Suprapubic skin (tissue), 4 donors: ENCODE results near the gene HSPA12B.

Experiments
- EP300 ChIP-seq: sonication (generic); formaldehyde crosslinking; IDR thresholded peaks from one replicate; pipeline ENCODE4 v1.6.1; 2017; ENCODE audit warnings: antibody characterized with exemption
- POLR2A ChIP-seq, 2 donors: fragments of 450-650 bp; IDR thresholded peaks; one replicate each; pipeline ENCODE4 v1.6.1; 2017; ENCODE audit warnings: antibody characterized with exemption in 2 of 2, mild to moderate bottlenecking in 2 of 2, moderate library complexity in 2 of 2
- POLR2AphosphoS5 ChIP-seq, 3 donors: sonication (generic); formaldehyde crosslinking; IDR thresholded peaks; one replicate each; pipeline ENCODE4 v1.6.1; 2017; ENCODE audit warnings: antibody characterized with exemption in 3 of 3
- TF ChIP-seq, protein P1 (sequence below), 2 donors: fragments of 200-600 bp in 1 of 2; fragments of 450-650 bp in 1 of 2; sonication (generic) in 1 of 2; IDR thresholded peaks; one replicate each; pipeline ENCODE4 v1.5.1; 2016 to 2019; ENCODE audit warnings: antibody characterized with exemption in 2 of 2, mild to moderate bottlenecking in 1 of 2, moderate library complexity in 1 of 2

DNA sequence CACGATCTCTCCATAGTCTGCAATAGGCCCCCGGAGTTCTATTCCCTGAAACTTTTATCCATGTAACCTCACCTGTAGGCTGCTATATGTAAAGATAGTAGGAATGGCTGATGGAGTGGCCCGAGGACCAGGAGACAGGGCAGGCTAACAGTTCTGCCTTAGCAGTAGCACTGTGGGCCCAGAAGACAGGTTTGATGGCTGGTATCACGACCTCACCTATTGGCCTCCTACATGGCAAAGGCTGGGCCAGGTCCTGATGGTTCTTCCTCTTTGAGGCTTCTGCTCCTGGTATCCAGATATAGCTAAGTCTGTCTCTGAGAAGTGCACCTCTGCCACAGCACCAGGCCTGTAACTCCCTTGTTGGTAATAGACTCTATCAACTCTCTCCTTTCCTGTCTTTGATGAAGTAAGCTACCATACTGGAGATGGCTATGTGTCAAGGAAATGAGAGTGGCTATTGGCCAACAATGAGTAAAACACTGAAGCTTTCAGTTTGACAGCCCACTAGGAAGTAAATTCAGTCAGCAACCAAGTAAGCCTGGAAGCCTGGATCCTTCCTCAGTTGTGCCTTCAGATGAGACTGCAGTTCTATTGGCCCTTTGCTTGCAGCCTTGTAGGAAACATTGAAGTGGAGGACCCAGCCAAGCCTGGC, 43.1 kb downstream of the HSPA12B start:
- TF ChIP-seq, protein P1, sequence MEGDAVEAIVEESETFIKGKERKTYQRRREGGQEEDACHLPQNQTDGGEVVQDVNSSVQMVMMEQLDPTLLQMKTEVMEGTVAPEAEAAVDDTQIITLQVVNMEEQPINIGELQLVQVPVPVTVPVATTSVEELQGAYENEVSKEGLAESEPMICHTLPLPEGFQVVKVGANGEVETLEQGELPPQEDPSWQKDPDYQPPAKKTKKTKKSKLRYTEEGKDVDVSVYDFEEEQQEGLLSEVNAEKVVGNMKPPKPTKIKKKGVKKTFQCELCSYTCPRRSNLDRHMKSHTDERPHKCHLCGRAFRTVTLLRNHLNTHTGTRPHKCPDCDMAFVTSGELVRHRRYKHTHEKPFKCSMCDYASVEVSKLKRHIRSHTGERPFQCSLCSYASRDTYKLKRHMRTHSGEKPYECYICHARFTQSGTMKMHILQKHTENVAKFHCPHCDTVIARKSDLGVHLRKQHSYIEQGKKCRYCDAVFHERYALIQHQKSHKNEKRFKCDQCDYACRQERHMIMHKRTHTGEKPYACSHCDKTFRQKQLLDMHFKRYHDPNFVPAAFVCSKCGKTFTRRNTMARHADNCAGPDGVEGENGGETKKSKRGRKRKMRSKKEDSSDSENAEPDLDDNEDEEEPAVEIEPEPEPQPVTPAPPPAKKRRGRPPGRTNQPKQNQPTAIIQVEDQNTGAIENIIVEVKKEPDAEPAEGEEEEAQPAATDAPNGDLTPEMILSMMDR (IDR thresholded peaks at IDR 0.05) = no peak
- no peak for TF ChIP-seq POLR2A (IDR thresholded peaks at IDR 0.05)
- TF ChIP-seq EP300 = no peak
- no peak for TF ChIP-seq POLR2AphosphoS5 (IDR thresholded peaks at IDR 0.05)
